Measurements from ENCODE around the gene ATP6V0B.

Gene ATP6V0B

DNA sequence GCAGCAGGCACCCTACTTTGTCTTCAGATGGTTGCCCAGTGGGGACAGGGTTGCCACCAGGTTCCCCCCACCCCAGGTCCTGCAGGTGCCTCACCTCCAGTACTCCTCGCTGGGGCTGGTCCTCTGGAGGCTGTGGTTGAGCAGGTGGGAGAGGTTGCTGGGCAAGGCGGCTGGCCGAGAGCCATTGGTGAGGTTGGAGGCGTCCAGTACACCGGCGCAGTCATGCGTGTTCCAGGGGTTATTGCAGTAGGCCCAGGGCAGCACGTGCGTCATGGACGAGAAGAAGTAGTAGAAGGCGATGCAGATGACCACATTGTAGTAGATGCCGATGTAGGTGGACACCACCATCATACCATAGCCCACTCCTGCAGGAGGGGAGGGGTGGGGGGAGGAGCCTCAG is 33.5 kb downstream of the ATP6V0B start:
- no peak for DNase-seq

DNA sequence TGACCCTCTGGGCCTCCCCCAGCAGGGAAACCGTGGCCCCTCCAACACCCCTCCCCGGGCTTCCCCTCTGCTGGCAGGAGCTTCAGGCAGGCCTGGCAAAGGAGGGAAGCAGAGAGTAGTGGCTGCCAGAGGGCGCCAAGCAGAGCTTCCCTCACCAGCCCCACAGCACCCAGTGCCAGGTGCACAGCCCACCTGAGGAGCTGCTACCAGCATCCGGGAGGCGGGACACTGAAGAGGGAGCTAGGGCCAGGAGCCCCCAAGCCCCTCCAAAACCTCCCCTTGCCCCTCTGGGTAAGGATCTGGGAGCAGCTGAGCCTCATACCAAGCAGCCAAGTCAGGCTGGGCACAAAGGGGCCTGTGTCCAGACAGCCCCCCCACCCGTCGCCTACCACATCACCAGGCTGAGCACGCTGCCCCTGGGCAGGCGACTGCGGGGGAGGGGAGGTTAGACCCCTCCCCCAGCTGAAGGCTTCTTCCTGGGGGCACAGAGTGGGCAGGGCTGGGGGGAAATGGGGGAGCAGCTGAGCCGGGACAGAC is 36.2 kb downstream of the ATP6V0B start:
- DNase-seq, result no peak

DNA sequence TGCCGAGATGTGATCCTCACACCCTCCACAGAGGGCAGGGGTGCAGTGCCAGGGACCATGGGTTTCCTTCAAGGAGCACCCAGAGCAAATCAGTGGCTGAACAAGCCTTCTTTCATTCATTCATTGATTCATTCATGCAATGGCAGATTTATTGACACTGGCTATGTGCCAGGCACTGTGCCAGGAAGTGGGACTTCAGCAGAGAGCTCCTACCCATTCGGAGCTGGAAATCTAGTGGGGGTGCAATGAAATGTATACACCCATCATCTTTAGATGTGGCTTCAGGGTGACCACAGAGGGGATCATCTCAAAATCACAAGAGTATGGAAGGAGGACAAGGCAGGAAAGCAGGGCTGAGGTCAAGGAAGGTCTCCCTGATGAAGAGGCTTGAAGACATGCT is 37.6 kb downstream of the ATP6V0B start:
- no peak for DNase-seq

DNA sequence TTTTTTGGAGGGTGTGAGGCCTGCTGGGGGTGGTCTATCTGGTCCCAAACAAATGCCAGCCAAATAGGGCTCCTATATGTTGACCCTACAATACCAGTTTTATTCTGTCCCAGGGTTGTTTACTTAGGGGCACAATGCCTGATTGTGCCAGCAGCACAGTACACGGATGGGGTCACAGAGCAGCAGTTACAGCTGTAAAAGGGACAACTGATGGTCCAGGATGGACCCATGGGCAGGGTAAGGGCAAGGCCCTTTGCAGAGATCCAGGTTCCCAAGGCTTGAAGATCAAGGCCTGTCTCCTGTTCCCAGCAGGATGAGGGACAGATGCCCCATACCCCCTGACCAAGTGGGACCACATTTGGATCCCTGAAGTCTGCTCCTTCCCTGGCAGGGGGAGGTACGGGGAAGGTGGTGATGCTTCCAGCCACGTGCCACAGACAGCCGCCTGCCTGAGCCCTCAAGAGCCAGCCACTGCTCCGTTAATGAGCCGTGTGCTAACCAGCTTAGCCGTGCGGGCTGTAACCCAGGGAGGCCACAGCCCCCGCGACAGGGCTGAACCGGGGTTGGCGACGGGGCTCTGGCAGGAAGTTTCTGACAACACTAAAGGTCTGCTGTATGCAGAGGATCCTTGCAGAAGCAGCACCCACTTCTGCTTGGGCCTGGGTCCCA is 38.3 kb downstream of the ATP6V0B start:
- DNase-seq, result no peak

DNA sequence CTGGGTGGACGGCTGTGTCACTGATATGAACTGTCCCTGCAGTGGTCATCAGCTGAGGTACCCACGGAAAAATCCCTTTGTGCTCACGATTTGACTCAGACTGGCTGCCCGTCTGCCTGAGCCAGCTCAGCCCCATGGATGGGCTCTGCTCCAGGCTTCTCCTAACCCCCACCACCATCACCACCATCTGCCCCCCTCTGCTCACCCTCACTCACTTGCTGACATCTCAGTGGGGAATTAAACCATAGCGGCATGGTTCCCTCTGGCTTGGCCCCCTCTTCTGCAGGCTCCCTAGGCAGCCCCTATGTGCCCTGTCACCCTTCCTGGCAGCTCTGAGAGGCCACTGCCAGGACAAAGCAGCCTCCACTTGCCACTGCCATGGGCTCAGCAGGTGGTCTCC is 39.2 kb downstream of the ATP6V0B start:
- no peak for DNase-seq

DNA sequence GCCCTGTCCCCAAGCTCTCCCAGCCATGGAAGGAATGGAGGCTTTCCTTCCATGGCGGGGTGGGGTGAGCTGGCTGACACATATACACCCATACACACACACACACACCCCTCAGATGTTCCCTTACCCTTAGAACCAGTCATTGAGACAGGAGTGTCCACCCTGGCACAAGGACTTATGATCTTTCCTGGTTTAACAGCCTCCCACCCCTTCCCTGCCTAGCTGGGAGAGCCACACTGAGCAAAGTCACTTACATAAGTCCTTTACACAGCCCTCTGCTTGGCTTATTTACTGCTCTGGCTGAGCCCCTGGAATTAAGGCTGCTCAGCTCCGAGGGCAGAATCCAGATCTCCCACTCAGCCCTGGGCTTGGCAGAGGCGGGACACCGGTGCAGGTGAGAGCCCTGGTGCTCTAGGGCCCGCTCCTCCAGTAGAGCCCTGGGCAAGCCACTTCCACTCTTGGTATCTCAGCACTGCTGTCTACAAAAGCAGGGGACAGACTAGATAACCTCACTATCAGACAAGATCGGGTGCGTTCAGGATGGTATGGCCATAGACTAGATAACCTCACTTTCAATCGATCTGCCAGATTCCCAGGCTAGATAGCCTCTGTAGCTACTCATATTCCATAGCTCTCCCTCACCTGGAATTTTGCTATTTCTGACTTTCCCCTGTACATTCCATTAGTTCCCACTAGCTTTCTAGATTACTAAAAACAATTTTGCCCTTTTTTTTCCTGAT is 39.8 kb downstream of the ATP6V0B start:
- DNase-seq, result no peak

DNA sequence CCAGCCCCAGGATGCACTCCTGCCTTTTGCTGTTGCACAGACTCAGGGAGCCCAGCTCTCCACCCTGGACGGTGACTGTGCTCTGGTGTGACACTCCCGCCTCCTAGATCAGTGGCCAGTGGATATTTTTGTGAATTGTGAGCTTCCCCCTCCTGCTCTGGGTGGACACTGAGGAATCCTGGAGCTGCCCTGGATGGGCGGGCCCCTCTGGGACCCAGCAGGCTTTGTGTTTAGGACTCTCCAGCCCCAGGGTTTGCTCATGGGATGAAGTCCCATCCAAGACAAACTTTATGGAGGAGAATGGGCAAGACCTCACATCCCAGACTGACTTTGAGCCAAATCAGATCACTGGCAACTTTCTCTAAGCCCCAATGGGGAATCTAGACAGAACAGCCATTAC is 40.4 kb downstream of the ATP6V0B start:
- DNase-seq, result no peak

DNA sequence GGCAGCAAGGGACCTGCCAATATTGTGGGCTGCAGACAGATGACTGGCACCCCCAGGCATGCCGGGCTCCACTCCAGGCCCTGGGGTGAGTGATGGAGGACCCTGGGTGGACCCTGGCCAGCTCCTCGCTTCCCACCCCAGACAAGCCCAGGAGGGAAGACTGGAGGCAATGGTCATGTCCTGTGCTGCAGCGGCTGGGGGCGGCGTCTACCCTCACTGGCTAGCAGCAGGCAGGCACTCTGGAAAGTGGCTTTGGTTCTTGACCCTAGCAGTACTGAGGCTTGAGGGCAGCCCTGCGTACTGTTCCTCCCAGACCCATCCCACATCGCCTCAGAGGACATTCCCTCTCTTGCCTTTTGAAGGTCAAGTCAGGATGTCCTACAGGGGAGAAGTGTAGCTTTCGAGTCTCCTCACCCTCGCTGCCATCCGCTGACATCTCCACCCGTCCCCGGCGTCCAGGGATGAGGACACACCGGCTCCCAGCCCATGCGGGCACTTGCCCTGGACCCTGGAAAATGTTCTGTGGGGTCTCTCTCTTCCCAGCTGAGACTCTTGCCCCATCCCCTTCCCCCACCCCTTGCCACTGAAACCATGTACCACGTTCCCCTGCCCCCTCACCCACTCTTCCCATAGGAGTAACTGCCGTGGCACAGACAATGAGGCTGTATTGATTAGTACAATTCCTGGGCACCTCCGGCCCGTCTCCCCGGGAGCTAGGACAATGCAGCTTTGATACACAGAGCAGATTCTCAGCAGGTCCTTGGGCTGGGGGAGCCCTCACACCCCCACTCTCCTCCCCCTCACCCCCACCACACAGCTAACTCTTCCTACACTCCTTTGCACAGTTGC is 41.5 kb downstream of the ATP6V0B start:
- no peak for DNase-seq

DNA sequence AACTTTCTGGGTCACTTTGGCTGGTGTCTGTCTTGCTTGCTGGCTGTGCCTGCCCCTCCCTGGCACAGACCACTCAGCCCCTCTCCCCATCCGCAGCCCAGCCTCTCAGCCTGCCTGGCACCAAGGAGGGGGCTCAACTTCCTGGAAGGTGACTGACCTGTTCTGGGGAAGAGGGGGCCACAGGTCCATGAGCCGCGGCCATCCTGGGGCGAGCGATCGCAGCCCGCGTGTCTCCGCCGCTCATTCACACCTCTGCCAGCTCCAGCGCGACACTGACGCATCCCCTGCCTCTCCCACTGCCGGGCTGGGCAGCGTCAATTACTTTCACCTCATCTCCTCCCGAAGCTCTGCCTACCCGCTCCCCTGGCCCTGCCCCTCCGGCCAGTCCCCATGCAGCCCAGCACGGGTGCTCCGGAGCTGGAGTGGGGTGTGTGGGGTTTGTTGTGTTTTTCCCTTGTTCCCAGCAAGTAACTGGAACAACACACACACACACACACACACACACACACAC is 42.2 kb downstream of the ATP6V0B start:
- no peak for DNase-seq

DNA sequence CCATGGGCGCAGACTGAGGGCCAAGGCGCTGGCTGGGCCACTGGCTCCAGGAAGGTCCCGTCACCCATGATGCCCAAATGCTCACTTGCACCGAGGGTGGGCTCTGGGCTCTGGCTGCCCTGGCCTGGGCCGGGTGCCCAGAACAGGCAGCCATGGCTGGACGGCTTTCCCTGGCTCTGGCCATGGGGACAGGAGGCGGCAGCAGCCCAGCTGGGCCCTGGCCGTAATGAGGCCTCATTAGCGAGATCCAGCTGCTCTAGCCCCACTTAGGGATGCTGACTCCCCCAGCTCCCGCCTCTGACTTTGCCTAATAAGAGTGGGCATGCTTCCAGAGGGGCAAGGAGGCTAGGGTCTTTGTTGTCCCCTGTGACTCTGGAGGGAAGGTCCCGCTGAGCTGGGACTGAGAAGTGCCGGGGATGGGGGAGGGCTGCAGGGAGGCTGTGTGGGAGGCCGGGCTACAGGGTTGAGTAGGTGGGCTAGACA is 44.7 kb downstream of the ATP6V0B start:
- no peak for DNase-seq

DNA sequence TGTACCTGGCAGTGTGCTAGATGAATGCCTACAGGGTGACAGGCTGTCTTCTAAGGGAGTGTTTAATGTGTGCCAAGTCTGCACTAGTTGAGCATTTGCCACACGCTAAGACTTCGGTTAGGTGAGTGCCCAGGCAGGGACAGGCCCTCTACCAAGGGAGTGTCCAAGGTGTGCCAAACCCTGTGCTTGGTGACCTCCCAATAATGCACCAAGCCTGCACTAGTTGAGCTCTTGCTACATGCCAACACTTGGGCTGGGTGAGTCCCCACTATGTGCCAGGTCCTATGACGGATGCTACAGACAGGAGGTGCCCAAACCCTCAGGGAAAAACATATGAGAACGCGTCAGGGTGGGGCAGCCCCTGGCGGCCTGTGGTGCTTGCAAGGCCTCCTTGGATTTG is 45.7 kb downstream of the ATP6V0B start:
- no peak for DNase-seq

DNA sequence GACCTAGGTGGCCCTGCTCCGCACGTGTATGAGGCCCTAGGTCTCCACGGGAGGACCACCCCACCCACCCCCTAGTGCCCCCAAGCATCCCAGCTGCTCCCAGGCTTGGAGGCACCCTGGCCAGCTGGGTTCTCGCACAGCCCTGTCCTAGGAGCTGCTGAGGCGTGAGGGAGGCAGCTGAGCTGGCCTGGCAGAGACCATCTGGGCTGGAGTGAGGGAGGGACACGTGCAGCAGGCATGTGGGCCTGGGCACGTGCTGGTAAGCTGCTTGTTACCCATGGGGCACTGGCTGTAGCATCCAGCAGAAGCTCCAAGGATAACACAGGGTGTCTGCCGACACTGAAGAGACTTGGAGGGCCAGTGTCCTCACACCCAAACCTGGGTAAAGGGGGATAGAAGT is 46.4 kb downstream of the ATP6V0B start:
- no peak for DNase-seq

DNA sequence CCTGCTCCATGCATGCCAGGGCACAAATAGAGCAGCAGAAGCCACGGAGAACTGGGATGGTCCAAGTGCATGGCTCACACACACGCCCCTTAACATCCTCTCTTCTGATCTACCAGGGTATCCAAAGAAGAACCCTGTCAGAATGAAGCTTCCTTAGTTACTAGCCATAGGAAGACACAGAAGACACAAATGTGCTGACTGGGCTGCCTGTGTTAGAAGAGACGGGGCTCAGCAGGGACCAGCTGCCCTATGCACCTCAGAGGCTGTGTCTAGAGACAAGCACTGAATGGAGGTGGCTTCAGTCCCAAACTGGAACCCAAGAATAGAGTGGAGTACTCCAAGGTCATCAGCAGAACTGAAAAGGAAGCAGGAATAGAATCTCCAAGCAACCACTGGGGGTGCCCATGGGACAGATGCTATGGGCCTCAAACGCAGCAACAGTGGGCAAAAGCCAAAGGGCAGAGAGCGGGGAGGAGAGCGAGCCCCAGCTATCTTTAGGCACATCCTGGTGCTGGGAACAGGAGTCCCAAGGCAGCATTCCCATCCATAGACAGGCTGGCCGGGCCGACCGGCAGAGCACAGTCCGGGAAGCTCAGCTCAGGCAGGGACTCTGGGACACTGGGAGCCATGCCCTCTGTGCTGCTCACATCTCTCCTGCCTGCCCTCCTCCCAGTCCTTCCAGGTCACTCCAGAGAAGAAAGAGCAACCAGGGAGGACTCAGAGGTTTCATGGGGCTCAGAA is 47.0 kb downstream of the ATP6V0B start:
- no peak for DNase-seq

DNA sequence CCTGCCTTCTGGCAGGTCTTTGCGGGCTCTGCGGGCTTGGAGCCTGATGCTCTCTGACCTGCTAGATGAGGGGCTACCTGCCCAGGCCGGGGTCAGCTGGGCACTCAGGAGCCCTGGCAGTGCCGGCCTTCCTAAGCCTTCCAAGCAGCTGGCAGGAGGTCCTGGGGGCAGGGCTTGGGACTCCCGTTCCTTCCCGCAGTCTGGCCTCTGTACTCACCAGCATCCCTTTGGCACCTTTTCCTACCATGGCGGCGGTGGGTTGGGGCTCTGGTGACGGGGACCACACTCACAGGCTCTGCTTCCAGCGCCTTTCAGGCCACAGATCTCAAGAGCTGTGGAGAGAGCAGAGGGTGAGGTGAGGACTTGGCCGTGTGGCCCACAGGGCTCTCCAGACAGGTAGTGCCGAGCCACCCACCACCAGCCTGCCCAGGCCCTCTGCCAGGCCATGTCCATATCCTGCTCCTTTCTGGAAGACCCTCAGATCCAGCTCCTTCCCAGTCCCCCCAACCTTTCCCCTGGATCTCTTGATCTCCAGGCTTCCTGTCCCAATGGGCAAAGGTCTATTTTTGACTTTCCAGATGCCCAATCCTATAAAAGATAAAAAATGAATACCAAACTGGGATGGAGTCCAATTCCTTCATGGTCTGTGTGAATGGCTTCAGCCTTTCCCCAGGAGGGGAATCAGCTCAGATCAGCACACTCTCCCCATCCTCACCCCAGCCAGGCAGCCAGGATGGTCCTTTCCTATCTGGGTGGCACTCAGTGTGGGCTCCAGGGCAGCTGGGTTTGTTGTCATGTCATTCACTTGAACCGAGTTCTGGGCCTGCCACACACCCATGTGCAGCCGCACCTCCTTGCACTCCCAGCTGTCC is 49.5 kb downstream of the ATP6V0B start:
- no peak for DNase-seq

DNA sequence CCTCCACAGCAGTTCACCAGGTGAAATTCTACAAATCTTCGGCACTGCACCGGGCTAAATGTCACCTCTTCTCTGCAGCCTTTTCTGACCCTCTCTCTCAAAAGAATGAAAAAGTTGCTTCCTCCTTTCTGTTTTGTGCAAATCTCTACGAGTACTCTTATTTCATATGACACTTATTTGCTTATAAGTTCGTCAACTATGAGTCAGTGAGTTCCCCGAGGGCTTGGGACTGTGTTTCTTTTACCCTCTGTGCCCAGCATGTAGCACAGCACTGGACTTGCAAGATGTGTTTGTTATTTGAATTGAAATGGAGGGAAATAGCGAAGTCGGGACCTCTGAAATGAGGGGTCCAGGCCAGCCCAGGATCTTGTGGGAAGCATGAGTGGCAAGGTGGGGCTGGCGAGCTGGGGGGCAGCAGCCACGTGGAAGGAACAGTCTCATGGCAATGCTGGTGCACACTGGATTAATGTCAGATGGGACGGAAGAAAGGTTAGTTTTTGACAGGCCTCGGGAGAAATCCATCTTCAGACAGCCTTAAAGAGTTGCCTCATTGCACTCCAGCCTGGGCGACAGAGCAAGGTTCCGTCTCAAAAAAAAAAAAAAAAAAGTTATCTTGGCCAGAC is 50.3 kb downstream of the ATP6V0B start:
- DNase-seq, result no peak

DNA sequence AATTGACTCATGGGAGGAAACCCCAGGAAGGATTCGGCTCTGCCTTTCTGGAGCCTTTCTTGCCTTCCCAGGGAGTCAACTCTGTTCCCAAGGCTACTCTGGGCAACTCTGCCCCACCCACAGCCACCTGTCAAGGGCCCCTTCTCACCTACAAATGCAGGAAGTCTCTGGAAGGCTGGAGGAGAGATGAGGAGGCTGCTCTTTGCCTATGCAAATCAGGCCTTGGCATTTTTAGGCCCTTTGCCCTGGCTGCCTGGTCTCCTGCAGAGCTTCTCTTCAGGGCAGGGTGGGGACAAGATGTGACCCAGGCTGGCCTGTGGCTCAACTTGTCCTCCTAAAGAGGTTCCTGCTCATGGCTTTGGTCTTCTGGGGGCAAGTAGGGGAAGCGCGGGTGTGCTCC is 51.1 kb downstream of the ATP6V0B start:
- no peak for DNase-seq

DNA sequence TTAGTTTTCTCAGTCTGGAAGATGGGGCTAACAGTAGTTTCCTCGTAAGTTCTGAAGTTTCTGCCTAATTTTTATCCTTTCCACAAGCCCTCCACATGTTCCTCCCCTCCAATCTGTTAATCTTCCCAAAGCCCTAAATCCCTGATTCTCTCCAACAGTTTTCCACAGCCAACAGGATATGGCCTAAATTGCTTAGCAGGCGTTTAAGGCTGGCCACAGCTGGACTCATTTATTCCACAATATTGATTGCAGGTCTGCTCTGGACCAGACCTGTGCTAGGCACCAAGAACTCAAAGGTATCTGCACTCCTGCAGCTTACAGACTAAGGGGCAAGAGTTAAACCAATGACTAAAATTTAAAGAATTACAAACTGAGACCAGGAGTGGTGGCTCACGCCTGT is 52.6 kb downstream of the ATP6V0B start:
- no peak for DNase-seq
